HEK293 (cell line): ENCODE measurements around the gene TRPM7.
"Not testable (repeated sequence)": the region's sequence is repeated elsewhere in the genome, so short reads cannot be mapped to it uniquely, and the experiment has no call there.

Experiments
- ZNF350 ChIP-seq: fragments of 450-650 bp; formaldehyde crosslinking; IDR thresholded peaks from 2 replicates; pipeline ENCODE4 v1.5.0; 2017; ENCODE audit warnings: missing biosample characterization, mild to moderate bottlenecking, missing genetic modification characterization
- TF ChIP-seq, protein P1 (sequence below): fragments of 450-650 bp; formaldehyde crosslinking; IDR thresholded peaks from 2 replicates; pipeline ENCODE4 v1.5.1; 2016; ENCODE audit warnings: missing biosample characterization, missing genetic modification characterization

DNA sequence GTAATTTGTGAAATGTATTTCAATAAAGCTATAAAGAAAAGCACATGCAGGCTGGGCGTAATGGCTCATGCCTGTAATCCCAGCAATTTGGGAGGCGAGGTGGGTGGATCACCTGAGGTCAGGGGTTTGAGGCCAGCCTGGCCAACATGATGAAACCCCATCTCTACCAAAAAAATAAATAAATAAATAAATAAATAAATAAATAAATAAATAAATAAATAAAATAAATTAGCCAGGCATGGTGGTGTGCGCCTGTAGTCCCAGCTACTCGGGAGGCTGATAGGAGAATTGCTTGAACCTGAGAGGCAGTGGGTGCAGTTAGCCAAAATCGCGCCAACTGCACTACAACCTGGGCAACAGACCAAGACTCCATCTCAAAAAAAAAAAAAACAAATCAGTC is 69.6 kb downstream of the TRPM7 start:
- TF ChIP-seq, protein P1, sequence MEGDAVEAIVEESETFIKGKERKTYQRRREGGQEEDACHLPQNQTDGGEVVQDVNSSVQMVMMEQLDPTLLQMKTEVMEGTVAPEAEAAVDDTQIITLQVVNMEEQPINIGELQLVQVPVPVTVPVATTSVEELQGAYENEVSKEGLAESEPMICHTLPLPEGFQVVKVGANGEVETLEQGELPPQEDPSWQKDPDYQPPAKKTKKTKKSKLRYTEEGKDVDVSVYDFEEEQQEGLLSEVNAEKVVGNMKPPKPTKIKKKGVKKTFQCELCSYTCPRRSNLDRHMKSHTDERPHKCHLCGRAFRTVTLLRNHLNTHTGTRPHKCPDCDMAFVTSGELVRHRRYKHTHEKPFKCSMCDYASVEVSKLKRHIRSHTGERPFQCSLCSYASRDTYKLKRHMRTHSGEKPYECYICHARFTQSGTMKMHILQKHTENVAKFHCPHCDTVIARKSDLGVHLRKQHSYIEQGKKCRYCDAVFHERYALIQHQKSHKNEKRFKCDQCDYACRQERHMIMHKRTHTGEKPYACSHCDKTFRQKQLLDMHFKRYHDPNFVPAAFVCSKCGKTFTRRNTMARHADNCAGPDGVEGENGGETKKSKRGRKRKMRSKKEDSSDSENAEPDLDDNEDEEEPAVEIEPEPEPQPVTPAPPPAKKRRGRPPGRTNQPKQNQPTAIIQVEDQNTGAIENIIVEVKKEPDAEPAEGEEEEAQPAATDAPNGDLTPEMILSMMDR (tag by site-specific recombination) = not testable (repeated sequence)
- TF ChIP-seq ZNF350 = not testable (repeated sequence)
